DOHH2 (cell line): ENCODE data around the gene GPR107.

ENCODE experiments used
- EZH2phosphoT487 ChIP-seq: fragments of 200-600 bp; sonication (generic); IDR thresholded peaks from 2 replicates; pipeline ENCODE4 v1.6.1; 2017; ENCODE audit warnings: borderline replicate concordance, mild to moderate bottlenecking, antibody characterized with exemption, low read length, moderate library complexity, mixed read lengths
- TF ChIP-seq, protein P1 (sequence below): fragments of 200-600 bp; sonication (generic); IDR thresholded peaks from one replicate; pipeline ENCODE4 v1.5.1; 2014; ENCODE audit warnings: antibody characterized with exemption, mild to moderate bottlenecking, low read depth, low read length; ENCODE audit not compliant: poor library complexity, severe bottlenecking

DNA sequence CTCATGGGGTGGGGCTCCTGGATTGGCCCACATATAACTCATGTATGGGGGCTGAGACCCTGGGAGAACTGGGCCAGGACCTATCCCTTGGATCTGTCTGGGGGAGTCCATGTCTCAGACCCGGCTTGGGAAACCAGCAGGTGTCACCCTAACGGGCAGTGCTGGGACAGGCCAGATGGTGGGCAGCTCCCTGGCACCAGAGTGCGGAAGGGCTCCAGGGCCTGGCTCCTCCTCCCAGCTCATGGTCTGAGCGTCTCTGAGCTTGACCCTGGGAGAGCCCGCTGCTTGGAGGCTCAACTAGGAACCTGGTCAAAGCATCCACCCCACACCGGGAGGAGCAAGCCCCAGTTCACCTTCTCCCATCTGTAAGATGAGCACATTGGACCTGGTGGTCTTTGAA, 103.0 kb downstream of the GPR107 start:
- TF ChIP-seq, protein P1, sequence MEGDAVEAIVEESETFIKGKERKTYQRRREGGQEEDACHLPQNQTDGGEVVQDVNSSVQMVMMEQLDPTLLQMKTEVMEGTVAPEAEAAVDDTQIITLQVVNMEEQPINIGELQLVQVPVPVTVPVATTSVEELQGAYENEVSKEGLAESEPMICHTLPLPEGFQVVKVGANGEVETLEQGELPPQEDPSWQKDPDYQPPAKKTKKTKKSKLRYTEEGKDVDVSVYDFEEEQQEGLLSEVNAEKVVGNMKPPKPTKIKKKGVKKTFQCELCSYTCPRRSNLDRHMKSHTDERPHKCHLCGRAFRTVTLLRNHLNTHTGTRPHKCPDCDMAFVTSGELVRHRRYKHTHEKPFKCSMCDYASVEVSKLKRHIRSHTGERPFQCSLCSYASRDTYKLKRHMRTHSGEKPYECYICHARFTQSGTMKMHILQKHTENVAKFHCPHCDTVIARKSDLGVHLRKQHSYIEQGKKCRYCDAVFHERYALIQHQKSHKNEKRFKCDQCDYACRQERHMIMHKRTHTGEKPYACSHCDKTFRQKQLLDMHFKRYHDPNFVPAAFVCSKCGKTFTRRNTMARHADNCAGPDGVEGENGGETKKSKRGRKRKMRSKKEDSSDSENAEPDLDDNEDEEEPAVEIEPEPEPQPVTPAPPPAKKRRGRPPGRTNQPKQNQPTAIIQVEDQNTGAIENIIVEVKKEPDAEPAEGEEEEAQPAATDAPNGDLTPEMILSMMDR, result no peak
- TF ChIP-seq EZH2phosphoT487, result no peak
